Panc1 (cell line): ENCODE measurements around the gene TBCD.

ENCODE experiments used
- POLR2AphosphoS5 ChIP-seq: IDR thresholded peaks from 2 replicates; pipeline ENCODE4 v1.6.1; 2012; ENCODE audit warnings: mild to moderate bottlenecking, low read depth, low read length, moderate library complexity
- REST ChIP-seq, 2 experiments: IDR thresholded peaks; 2 replicates each; pipeline ENCODE4 v1.6.1; 2011 to 2012; ENCODE audit warnings: low read depth in 2 of 2, control low read depth in 1 of 2, low read length in 1 of 2, mild to moderate bottlenecking in 1 of 2, moderate library complexity in 1 of 2; ENCODE audit not compliant: insufficient read depth in 1 of 2
- TCF7L2 ChIP-seq: IDR thresholded peaks from 2 replicates; pipeline ENCODE4 v1.6.1; 2011; ENCODE audit warnings: mild to moderate bottlenecking, low read depth, low read length, inconsistent platforms
- TF ChIP-seq, protein P1 (sequence below): fragments of 450-650 bp; IDR thresholded peaks from 2 replicates; pipeline ENCODE4 v1.5.1; 2017; ENCODE audit warnings: mild to moderate bottlenecking

GRCh38 chr17:82860606-82861392 is 108.9 kb downstream of the TBCD start:
- TF ChIP-seq, protein P1, sequence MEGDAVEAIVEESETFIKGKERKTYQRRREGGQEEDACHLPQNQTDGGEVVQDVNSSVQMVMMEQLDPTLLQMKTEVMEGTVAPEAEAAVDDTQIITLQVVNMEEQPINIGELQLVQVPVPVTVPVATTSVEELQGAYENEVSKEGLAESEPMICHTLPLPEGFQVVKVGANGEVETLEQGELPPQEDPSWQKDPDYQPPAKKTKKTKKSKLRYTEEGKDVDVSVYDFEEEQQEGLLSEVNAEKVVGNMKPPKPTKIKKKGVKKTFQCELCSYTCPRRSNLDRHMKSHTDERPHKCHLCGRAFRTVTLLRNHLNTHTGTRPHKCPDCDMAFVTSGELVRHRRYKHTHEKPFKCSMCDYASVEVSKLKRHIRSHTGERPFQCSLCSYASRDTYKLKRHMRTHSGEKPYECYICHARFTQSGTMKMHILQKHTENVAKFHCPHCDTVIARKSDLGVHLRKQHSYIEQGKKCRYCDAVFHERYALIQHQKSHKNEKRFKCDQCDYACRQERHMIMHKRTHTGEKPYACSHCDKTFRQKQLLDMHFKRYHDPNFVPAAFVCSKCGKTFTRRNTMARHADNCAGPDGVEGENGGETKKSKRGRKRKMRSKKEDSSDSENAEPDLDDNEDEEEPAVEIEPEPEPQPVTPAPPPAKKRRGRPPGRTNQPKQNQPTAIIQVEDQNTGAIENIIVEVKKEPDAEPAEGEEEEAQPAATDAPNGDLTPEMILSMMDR, result no peak
- no peak for TF ChIP-seq REST (IDR thresholded peaks at IDR 0.05; ENCODE audit: insufficient read depth in 1 of 2, low read depth in 2 of 2, low read length in 1 of 2)
- TF ChIP-seq POLR2AphosphoS5, result no peak
- TF ChIP-seq TCF7L2, result no peak
